ENCODE data around the gene DDAH1. TPM values are rescaled to one million over a fixed set of nuclear protein-coding genes. Genes with fewer than 3 reads are reported as not detected.

The DDAH1 gene
- total and polyA plus RNA-seq, 2 of the 8 experiments (the other 6 are each of a cell fraction or from before 2014, with no cell fraction given) = 22.8 to 54.5 TPM

DNA sequence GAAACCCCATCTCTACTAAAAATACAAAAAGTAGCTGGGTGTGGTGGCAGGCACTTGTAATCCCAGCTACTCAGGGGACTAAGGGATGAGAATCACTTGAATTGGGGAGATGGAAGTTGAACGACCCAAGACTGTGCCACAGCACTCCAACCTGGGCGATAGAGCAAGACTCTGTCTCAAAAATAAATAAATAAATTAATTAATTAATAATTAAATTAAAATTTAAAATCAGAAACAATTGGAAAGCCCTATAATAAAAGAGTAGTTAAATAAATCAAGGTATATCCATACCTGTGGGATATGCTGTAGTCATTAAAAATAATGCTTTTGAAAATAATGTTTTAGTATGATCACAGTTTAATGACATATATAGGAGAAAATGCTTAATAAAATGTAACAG, 15.6 kb upstream of the DDAH1 start (continued):
- TF ChIP-seq FOSL1 (IDR thresholded peaks at IDR 0.05; ENCODE audit: insufficient read depth, low read depth, low read length) (no peak), CBX8 (IDR thresholded peaks at IDR 0.05; ENCODE audit: borderline replicate concordance, low read depth, low read length) (no peak), TAF7 (optimal IDR thresholded peaks at IDR 0.05; ENCODE audit: borderline replicate concordance, low read depth, low read length) (no peak), ASH2L (IDR thresholded peaks at IDR 0.05; ENCODE audit: low read length) (no peak), NANOG (IDR thresholded peaks at IDR 0.05; ENCODE audit: insufficient read depth, low read depth, low read length, poor library complexity, severe bottlenecking) (no peak), CEBPB (IDR thresholded peaks at IDR 0.05; ENCODE audit: low read depth, low read length) (no peak)
- TF ChIP-seq, protein P1, sequence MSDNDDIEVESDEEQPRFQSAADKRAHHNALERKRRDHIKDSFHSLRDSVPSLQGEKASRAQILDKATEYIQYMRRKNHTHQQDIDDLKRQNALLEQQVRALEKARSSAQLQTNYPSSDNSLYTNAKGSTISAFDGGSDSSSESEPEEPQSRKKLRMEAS (IDR thresholded peaks at IDR 0.05) = no peak
